EH (cell line): ENCODE data around the gene CD151.

Source experiments
- DNase-seq: peaks from one replicate; pipeline ENCODE4 v3.0.0-alpha.2; 2015; ENCODE audit warnings: low read depth

Gene CD151

DNA sequence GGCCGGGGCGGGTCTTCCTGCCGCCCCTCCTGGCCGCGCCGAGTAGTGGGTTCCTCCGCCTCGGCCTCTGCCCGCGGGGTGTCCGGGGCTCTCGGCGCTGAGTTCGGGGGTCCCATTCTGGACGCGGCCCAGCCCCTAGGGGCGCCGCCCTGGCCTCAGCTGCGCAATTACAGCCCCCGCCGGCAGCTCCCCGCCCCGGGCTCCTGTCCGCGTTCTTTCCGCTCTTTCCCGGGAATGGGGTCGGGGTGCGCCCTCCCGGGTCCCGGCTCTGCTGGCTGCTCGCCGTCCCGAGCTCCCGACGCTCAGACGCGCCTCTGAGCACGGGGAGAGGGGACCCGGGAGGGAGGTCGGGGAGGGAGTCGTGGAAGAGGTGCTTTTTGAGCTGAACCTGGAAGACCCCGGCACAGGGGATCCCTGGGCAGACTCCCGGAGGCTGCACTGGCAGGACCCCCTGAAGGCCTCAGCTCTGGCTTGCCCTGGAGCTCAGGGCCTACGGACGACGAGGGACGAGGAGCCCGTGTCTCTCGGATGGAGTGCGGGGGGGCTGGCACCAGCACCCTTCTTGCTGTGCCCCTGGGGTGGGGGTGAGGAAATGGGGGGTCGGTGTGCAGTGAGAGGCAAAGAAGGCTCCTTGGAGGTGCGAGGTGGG lies 10.5 kb downstream of the CD151 start:
- DNase-seq, result peak; percentile 33

DNA sequence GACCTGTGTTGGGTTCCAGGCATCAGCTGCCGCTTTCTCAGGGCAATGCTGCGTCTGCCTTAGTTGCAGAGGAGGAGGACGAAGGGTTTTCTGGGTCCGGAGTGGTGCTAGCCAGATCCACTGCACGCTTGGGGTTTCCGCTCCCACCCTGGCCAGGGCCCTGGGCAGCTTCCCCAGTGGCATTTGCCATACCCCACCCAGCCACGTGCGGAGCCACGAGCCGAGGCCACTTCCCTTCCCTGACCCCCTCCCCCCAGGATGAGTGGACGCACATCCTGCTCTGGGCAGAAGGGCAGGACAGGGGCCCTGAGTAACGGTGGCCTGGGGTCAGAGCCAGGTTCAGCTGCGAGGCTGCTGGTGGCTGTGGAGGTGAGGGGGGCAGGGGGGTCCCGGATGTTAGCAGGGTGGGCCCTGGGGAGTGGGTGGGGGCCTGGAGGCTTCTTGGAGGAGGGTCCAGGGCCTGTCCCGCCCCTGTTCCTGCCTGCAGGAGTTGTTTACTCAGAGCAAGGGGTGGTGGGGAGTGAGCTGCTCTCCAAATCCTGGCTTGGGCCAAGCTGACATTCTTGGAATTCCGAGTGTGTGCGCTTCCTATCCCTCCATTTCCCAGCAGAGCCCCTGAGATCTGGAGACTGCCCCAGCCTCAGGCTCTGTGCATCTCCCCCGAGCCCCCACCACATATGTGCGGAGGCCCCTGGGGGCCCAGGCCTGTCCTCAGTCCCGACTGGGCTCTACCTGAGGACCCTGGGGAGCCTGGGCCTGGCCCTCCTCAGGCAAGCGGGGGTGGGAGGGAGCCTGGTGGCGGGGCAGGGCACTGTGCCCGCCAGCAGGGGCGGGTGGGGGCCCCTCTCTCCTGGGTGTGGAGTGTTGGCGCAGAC lies 11.3 kb downstream of the CD151 start:
- peak; percentile 98 for DNase-seq

DNA sequence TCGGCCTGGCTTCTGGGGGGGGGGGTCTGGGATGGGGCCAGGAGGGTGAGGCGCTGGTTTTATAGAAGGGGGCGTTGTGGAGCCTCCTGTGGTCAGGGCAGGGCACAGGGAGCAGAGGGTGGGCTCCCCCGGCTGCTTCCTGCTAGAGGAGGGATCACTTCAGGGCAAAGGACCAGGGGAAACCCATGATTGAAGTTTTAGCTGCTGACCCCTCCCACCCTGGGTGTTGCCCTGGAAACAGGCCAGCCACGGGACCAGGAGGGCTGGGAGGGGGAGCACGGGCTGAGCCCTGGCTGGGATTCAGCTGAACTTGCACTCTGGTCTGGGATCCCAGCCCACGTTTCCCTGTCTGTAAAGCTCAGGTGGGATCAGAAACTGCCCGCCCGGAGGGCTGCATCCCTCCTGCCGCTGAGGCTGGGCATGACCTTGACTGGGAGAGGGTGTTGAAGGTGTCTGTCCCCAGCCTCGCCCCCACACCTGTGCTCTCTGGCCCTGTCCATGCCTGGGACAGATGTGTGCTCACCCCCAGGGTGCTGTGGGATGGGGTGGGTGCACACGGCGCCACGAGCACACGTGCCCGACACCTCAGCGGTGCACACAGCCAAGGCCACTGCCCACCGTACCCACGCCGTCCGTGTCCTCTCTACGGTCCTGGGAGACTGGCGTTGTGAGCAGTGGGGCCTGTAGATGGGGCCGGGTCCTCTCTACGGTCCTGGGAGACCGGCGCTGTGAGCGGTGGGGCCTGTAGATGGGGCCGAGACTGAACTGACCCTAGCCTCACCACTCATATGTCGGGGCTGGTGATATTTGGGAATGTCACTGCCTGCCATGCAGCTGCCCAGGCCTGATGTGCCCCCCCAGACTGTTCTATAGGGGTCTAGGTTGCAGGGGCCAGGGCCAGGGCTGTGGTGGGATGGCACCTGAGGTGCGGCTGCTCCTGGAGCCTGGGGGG lies 12.2 kb downstream of the CD151 start:
- DNase-seq, result peak; percentile 92

DNA sequence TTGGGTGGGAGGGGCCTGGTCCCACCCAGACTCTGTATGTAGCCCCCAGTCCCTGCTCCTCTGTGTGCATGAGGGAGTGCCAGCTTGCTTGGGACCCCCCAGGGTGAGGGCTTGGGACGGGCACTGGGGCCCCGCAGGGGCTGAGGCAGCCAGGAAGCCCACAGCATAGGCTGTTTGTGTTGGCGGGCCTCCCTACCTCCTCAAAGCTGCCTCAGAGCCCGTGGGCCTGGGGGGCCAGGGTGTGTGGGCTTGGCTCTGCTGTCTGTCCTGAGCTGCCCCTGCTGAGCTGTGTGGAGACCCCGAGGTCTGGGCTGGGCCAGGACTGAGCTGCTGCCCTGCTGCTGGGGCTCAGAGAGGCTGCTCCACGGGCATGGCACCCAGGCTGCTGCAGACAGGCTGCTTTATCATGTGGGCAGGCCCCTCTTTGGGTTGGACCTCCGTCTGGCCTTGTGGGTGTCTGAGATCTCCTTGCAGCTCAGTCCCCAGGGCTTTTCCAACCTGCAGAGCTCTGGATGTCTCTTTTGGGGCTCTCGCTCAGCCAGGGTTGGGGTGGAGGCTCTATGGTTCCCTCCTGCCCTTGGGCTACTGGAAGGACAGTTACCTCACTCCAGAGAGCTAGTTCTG lies 13.2 kb downstream of the CD151 start:
- DNase-seq, result peak; percentile 64

DNA sequence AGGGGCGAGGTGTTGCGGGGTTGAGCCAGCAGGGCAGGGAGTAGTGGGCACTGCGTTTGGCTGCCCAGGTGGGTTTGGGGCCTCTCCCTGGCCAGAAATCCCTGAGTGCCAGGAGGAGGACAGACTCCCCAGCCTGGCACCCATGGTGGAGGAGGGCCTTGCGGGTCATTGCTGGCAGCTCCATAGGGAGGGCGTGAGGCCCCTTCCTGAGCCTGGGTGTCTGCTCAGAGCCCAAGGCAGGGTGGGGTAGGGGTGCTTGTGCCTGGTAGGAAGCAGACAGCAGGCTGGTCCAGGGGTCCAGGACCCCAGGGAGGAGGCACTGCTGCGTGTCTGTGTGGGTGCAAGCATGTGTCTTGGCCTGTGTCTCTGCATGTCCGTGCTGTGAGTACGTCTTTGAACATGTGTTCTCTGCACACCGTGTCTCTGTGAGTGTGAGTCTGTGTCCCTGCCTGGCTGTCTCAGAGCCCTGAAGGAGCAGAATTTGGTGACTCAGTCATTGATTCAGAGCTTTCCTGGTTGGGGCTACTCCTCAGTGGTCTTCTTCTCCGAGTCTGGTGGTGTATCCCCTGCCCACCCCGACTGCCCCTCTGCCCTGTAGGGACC lies 13.8 kb downstream of the CD151 start:
- peak; percentile 60 for DNase-seq

DNA sequence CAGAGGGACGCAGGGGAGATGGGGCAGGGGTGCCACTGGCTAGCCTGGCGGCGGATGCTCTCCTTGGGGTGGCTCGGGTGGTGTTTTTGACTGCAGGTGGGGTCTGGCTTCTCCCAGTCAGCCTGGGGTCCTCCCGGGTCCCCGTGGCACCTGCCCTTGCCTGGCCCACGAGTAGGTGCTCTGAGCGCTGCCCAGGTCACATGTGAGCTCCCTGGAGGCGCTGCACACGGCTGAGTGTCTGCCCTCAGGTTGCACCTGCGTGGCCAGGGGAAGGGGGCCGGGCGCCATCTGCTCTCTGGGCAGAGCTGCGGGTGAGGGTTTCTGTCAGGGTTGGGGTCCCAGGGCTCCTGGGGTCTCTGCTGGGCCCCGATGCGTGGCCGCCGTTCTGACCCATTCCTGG lies 15.1 kb downstream of the CD151 start:
- no peak for DNase-seq

DNA sequence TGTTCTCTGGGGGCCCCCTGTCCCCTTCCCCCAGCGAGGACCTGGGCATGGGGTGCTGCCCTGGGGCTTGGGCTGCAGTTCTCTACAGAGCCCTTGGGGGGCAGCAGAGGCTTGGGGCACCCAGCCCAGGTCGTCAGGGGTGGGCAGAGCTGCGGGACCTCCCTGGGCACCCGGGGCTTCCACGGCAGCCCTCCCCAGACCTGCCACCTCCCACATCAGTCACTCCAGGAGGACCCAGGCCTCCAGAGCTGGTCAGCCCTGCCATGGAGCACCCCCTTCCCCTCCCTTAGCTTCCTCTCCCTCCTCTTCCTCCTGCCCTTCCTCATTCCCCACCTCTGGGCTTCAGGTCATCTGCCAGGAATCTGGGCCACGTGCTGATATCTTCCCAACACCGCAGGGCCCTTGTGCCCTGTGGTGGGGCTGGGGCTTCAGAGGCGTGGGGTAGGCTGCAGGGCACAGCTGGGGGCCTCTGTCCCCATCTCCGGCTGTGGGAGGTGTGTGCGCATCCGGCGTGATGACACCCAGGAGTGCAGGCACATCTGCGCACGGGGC lies 15.7 kb downstream of the CD151 start:
- DNase-seq, result peak; percentile 52

DNA sequence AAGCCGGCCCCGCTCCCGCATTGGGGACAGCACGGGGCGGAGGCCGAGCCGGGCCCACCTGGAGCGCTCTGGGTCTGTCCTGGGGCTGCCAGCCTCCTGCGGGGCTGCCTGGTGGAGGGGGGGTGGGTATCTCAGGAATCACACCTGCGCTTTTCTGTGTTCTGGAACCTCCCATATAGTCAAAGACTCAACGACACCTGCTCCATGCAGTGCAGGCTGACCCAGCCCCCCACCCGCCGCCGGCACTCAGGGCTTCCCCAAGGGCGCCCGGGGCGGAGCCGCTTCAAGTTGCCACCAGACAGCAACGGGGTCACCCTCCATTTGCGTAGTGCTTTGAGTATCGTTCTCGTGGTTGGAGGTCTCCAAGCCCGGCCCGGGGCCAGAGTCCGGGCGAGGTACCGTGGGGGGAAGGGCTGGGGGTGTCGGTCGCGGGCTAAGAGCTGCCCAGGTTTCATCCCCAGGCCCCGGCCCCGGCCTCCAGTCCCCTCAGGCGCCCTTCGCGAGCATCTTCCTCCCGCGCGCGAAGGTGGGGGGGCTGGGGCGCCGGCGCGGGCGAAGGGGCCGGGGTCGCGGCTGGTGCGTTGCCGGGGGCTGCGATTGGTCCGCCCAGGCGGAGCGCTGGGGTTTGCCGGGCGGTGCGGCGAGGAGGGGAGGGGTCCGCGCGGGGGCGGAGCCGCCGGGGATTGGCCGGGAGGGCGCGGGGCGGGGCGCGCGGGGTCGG lies 16.5 kb downstream of the CD151 start:
- no peak for DNase-seq

DNA sequence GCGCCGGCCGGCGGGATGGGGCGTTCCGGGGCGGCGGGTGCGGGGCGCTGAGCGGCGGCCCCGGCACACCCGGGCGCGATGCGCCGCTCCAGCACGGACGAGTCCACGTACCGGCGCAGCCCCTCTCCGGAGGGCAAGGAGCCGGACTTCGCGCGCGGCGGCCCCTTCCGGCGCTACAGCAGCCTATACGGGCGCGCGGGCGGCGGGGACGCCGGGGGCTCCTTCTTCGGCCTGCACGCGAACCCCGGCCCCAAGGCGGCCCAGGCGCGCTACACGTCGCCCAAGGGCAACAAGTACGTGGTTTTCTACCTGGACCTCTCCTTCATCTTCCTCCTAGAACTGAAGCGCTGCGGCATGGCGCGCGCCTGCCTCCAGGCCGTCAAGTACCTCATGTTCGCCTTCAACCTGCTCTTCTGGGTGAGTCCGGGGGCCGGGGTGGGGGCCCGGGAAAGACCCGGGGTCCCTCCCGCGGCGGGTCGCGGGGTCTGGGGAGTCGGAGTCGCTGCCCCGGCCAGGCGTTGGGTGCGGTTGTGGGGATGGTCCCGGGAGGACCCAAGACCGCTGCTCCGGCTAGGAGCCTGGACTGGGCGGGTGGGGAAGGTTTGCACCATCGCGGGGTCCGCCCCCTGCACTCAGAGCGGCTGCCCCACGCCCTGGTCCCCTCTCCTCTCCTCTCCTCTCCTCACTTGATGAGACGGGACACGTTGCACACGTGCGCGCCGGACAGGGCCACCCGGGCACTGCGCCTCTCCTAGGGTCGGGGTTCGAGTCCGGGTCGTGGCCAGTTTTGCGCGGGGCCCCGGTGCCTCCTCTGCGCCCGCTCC lies 17.4 kb downstream of the CD151 start:
- no peak for DNase-seq

DNA sequence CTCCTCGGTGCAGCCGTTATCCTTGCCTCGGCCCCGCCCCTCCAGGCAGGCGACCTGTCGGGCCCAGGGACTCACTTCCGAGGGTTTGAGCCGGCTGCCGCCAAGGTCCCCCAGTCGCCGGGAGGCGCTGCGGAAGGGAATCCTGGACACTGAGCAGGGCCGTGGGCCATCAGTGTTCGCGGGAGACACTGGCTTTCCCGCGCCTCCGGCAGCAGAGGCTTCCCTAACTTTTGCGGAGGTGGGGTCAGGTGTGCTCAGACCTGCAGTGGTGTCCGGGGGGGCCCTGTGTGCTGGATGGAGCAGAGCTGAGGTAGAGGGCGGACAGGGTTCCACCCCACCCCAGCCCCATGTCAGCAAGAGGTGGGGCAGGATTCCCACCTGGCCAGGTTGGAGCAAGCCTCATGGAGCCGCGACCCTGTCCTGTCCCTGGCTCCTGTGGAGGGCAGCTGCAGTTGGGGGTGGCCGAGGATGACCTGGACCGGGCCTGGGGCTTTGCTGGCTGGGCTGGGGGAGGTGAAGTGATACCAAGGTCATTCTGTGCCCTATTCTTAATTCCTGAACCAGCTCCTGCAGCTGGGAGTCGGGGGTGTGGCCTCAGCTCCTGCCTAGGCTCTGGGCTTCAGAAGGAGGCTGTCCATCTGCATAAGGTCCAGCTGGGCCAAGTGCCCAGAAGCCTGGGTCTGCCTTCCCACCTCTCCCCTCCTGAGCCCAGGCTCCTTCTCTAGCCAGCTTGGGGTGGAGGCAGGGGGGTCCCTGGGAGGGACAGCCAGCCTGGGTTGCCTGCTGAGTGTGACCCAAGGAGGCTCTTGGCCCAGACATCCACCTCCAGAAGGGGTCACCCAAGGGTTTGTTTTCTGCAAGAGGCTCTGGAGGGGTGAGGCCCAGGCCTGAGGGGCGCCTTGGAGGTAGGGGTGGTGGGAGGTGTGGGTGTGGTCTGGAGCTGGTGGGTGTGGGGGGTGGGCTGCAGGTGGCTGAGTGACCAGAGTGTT lies 18.3 kb downstream of the CD151 start:
- DNase-seq, result no peak

DNA sequence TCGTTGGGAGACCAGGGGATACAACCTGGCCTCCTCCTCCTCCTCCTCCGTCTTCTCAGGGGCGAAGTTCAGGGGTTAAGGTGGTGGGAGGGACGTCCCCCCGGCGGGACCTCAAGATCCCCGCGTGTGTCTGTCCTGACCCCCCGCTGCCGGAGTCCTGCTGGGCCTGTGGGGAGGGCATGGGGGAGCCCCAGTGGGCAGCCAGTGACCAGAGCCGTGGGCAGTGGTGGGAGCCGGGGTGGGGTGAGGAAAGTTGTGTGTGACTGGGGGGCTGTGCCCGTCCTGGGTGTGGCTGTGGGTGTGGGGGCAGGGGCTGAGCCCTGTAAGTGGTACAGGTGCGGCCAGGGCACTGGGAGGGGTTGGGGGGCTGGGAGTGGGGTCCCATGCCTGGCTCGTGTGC lies 20.0 kb downstream of the CD151 start:
- no peak for DNase-seq

DNA sequence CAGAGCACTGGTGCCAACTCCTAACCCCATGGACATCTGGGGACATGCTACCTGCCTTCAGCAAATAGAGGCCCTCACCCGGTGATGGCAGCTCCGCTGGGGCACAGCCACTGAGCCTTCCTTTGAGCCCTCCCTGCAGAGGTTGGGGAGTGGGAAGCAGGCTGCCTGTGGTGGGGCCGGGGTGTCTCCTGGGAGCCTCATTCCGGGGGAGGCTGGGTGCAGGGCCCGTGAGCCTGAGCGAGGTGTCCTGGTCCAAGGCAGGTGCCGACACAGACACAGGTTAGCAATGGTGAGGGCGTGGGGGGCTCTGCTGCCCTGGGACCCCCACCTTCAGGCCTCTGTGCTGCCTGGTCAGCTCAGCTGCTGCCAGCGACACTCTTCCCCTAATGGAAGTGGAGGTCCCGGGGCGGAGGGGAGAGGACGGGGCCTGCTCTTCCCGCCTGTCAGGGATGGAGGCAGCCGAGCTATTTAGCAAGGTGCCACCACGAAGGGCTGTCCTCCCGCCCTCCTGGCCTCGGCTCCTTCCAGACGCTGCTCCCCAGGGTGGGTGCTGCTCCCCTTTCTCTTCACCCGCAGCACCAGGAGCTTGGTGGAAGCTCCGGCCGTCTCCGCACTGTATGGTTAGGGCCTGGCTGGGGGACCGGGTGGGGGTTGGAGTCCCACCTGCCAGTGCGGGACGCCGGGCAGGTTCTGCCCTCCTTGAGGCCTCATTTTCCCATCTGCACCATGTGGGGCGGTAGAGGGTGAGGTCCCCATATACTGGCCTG lies 21.1 kb downstream of the CD151 start:
- no peak for DNase-seq

DNA sequence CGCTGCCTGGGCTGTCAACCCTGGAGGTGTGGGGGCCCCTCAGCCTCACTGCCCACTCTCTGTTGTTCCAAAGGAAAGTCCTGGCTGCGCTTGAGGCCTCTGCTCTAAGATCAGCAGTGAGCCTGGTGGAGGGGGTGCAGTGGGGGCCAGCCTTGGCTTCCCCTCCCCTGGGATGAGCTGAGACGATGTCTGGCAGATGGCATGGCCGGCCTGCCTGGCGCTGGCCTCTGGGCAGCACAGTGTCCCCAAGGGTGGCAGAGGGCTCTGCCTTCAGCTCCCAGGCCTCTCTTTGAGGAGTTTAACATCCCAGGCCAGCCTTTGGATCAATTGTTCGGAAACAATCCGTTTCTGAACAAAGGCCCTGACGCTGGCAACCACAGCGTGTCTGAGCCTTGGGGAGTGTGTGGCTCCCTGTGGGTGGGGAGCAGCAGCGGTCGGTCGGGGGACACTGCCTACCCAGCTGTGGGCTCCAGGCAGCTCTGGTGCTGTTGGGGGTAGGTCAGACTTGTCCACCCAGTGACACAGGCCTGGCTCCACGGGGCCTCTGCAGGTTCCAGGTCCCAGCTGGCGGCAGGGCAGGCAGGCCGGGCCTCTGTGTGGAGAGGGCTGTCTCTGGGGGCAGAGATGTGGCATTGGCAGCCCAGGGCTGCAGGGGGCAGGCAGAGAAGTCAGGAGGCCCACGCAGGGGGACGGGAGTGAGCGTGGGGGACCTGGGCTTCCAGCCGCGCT lies 22.0 kb downstream of the CD151 start:
- no peak for DNase-seq

DNA sequence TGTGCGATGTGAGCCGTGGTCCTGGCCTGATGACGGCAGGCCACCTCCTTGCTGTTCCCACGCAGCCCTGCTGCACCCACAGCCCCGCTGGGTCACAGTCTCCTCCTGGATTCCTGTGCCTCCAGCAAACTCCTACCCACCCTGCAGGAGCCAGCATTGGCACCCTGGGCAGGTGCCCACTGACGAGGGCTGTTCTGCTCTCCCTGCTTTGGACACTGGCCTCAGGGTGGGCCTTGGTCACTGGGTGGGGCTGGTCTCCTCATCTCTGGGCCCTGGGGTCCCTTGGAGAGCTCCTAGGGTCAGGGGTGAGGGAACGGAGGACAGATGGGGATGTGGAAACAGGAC lies 22.6 kb downstream of the CD151 start:
- no peak for DNase-seq

DNA sequence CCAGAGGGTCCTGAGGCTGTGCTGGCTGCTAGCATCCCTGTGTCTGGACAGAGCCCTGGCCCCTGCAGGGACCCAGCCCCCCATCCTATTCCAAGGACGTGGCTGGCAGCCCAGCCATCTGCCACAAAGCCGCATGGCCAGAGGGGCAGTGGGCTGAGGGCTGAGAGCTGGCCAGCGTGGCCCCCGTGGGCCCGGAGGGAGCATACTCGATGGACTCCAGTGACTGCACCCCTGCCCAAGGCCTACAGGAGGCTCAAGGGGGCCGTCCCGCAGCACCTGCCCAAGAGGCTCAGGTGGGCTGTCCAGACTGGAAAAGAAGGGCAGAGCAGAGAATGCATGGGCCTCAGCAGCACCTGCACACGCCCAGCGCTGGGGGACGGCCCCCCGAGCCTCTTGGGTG lies 23.0 kb downstream of the CD151 start:
- no peak for DNase-seq

DNA sequence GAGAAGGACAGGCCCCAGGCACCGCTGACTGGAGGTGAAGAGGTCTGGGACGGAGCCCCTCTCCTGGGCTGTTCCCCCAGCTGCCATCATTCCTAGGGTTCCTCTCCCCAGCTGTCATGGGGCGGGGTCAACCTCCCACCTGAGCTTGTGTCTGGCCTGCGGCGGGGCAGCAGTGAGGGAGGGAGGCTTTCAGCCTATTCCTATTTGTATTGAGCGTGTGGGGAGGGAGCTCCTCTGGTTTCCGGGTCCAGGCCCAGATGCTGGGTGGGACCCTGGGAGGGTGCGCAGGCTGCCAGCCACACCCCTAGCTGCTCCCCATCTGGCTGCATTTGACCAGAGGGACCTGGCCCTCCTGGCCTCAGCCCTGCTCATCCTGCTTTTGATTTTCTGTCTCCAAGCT lies 23.6 kb downstream of the CD151 start:
- DNase-seq, result no peak
